ENCODE measurements around the gene PDE11A. TPM values are rescaled to one million over a fixed set of nuclear protein-coding genes. Genes with fewer than 3 reads are reported as not detected.

PDE11A gene
- total RNA-seq, 1 experiment from 2014 or later, result 1.4 TPM

GRCh38 chr2:177885828-177886466 is 186.6 kb downstream of the PDE11A start:
- Mint-ChIP-seq H3K4me3 (ENCODE audit: low read depth, unreplicated experiment) (no peak overlapping the region), H3K27ac (ENCODE audit: unreplicated experiment) (no peak overlapping the region), H3K9me3 (ENCODE audit: low read depth, unreplicated experiment) (no peaks in the 10 kb centered on the region), H3K27me3 (ENCODE audit: unreplicated experiment) (peaks cover 18% of the 10 kb centered on the region), H3K36me3 (ENCODE audit: insufficient read depth, unreplicated experiment) (no peaks in the 10 kb centered on the region), H3K4me1 (ENCODE audit: low read depth, unreplicated experiment) (no peaks in the 10 kb centered on the region)
- intact Hi-C loops (cut with micrococcal nuclease; ENCODE audit: unreplicated experiment), result no loop called here
- CTCF ChIA-PET, result no interaction called here
- BruUV-seq (replicated peaks), result no TSS peak
- DNase-seq, result no peak
- TF ChIP-seq CTCF (IDR thresholded peaks at IDR 0.05; ENCODE audit: unreplicated experiment), result no peak

- no peak for TF ChIP-seq CTCF (IDR thresholded peaks at IDR 0.05; ENCODE audit: unreplicated experiment)
- no peaks in the 10 kb centered on the region for H3K4me1 Mint-ChIP-seq (ENCODE audit: low read depth, unreplicated experiment)
- H3K27ac Mint-ChIP-seq (ENCODE audit: unreplicated experiment), result no peak overlapping the region
- peaks cover 18% of the 10 kb centered on the region for H3K27me3 Mint-ChIP-seq (ENCODE audit: unreplicated experiment)
- CTCF ChIA-PET, result no interaction called here
- no peak for DNase-seq
- no TSS peak for BruUV-seq (replicated peaks)
- intact Hi-C loops (cut with micrococcal nuclease; ENCODE audit: unreplicated experiment), result no loop called here
- no peaks in the 10 kb centered on the region for H3K36me3 Mint-ChIP-seq (ENCODE audit: insufficient read depth, unreplicated experiment)
- H3K4me3 Mint-ChIP-seq (ENCODE audit: low read depth, unreplicated experiment), result no peak overlapping the region
- no peaks in the 10 kb centered on the region for H3K9me3 Mint-ChIP-seq (ENCODE audit: low read depth, unreplicated experiment)
Measured at GRCh38 chr2:177883177-177883576, 189.4 kb downstream of the PDE11A start.

GRCh38 chr2:177882501-177882900 is 190.1 kb downstream of the PDE11A start:
- H3K4me3 Mint-ChIP-seq (ENCODE audit: low read depth, unreplicated experiment), result no peak overlapping the region
- H3K36me3 Mint-ChIP-seq (ENCODE audit: insufficient read depth, unreplicated experiment), result no peaks in the 10 kb centered on the region
- peaks cover 18% of the 10 kb centered on the region for H3K27me3 Mint-ChIP-seq (ENCODE audit: unreplicated experiment)
- no peak for TF ChIP-seq CTCF (IDR thresholded peaks at IDR 0.05; ENCODE audit: unreplicated experiment)
- no peak overlapping the region for H3K27ac Mint-ChIP-seq (ENCODE audit: unreplicated experiment)
- CTCF ChIA-PET, result no interaction called here
- BruUV-seq (replicated peaks), result no TSS peak
- H3K4me1 Mint-ChIP-seq (ENCODE audit: low read depth, unreplicated experiment), result no peaks in the 10 kb centered on the region
- DNase-seq, result no peak
- intact Hi-C loops (cut with micrococcal nuclease; ENCODE audit: unreplicated experiment), result no loop called here
- no peaks in the 10 kb centered on the region for H3K9me3 Mint-ChIP-seq (ENCODE audit: low read depth, unreplicated experiment)

GRCh38 chr2:177881921-177882320 is 190.7 kb downstream of the PDE11A start:
- intact Hi-C loops (cut with micrococcal nuclease; ENCODE audit: unreplicated experiment), result no loop called here
- peaks cover 18% of the 10 kb centered on the region for H3K27me3 Mint-ChIP-seq (ENCODE audit: unreplicated experiment)
- CTCF ChIA-PET, result interaction anchor here (0.6 kb wide), 2 partner anchors 14 to 1354 kb away, joined by 5 to 7 read pairs; no protein-coding TSS in a partner anchor
- no peaks in the 10 kb centered on the region for H3K36me3 Mint-ChIP-seq (ENCODE audit: insufficient read depth, unreplicated experiment)
- no peak overlapping the region for H3K4me3 Mint-ChIP-seq (ENCODE audit: low read depth, unreplicated experiment)
- H3K27ac Mint-ChIP-seq (ENCODE audit: unreplicated experiment), result no peak overlapping the region
- TF ChIP-seq CTCF (IDR thresholded peaks at IDR 0.05; ENCODE audit: unreplicated experiment), result no peak
- no peaks in the 10 kb centered on the region for H3K4me1 Mint-ChIP-seq (ENCODE audit: low read depth, unreplicated experiment)
- no peak for DNase-seq
- no peaks in the 10 kb centered on the region for H3K9me3 Mint-ChIP-seq (ENCODE audit: low read depth, unreplicated experiment)
- BruUV-seq (replicated peaks), result no TSS peak

Data from Calu3 (cell line).